Neuronal stem cell (in vitro differentiated cells): Measurements from ENCODE around the gene SLX4IP.

Experiments
- DNase-seq: peaks from one replicate; pipeline ENCODE4 v3.0.0-alpha.2; 2013; ENCODE audit warnings: low spot score
- H2AFZ ChIP-seq: one replicate; pipeline ENCODE4 v1.6.1; 2013; ENCODE audit warnings: mild to moderate bottlenecking, low read length, inconsistent platforms
- H2AK5ac ChIP-seq: 2 replicates; pipeline ENCODE4 v1.6.1; 2013; ENCODE audit warnings: low read depth, mild to moderate bottlenecking, inconsistent platforms, low read length, moderate library complexity, mixed read lengths
- H2BK120ac ChIP-seq: 2 replicates; pipeline ENCODE4 v1.6.1; 2013; ENCODE audit warnings: low read depth, mild to moderate bottlenecking, inconsistent platforms, low read length, moderate library complexity, mixed read lengths
- H2BK12ac ChIP-seq: one replicate; pipeline ENCODE4 v1.6.1; 2013; ENCODE audit warnings: low read length, inconsistent platforms
- H2BK15ac ChIP-seq: 2 replicates; pipeline ENCODE4 v1.6.1; 2013; ENCODE audit warnings: mild to moderate bottlenecking, low read length, inconsistent platforms, mixed read lengths
- H2BK5ac ChIP-seq: one replicate; pipeline ENCODE4 v1.6.1; 2013; ENCODE audit warnings: inconsistent platforms, mild to moderate bottlenecking, low read length, moderate library complexity
- H3K14ac ChIP-seq: one replicate; pipeline ENCODE4 v1.6.1; 2013; ENCODE audit warnings: low read length, inconsistent platforms
- H3K18ac ChIP-seq: 2 replicates; pipeline ENCODE4 v1.6.1; 2013; ENCODE audit warnings: low read length, inconsistent platforms
- H3K23ac ChIP-seq: 2 replicates; pipeline ENCODE4 v1.6.1; 2013; ENCODE audit warnings: low read depth, mild to moderate bottlenecking, mixed read lengths, low read length, inconsistent platforms; ENCODE audit not compliant: poor library complexity
- H3K27ac ChIP-seq: replicated peaks from 3 replicates; pipeline ENCODE4 v1.5.1; 2013; ENCODE audit warnings: low read length, inconsistent platforms
- H3K27me3 ChIP-seq, 3 experiments: 2 replicates each; pipeline ENCODE4 v1.6.1; 2013; ENCODE audit warnings: low read length in 3 of 3, mild to moderate bottlenecking in 2 of 3, inconsistent platforms in 1 of 3, low read depth in 1 of 3, mixed read lengths in 1 of 3, moderate library complexity in 1 of 3; ENCODE audit not compliant: control insufficient read depth in 3 of 3, insufficient read depth in 3 of 3
- H3K36me3 ChIP-seq, 2 donors: replicated peaks in 1 of 2; 2 replicates each; pipeline ENCODE4 v1.6.1; 2013; ENCODE audit warnings: low read length in 2 of 2; ENCODE audit not compliant: control insufficient read depth in 2 of 2, insufficient read depth in 2 of 2
- H3K4ac ChIP-seq: 2 replicates; pipeline ENCODE4 v1.6.1; 2013; ENCODE audit warnings: inconsistent platforms, mild to moderate bottlenecking, low read length, moderate library complexity
- H3K4me1 ChIP-seq, 2 donors: 1 replicate in 1 of 2; 2 replicates in 1 of 2; pipeline ENCODE4 v1.6.1; 2013; ENCODE audit warnings: low read length in 2 of 2, low read depth in 1 of 2; ENCODE audit not compliant: control insufficient read depth in 2 of 2, insufficient read depth in 1 of 2
- H3K4me2 ChIP-seq: one replicate; pipeline ENCODE4 v1.6.1; 2013; ENCODE audit warnings: mild to moderate bottlenecking, low read length, inconsistent platforms; ENCODE audit not compliant: insufficient read depth, poor library complexity, severe bottlenecking
- H3K4me3 ChIP-seq, 2 donors: 2 replicates each; pipeline ENCODE4 v1.5.1; 2013; ENCODE audit warnings: low read length in 2 of 2, mild to moderate bottlenecking in 2 of 2, inconsistent platforms in 1 of 2, moderate library complexity in 1 of 2
- H3K79me1 ChIP-seq: one replicate; pipeline ENCODE4 v1.6.1; 2013; ENCODE audit warnings: low read depth, mild to moderate bottlenecking, inconsistent platforms, low read length, moderate library complexity
- H3K9ac ChIP-seq: one replicate; pipeline ENCODE4 v1.6.1; 2013; ENCODE audit warnings: mild to moderate bottlenecking, low read depth, low read length, inconsistent platforms; ENCODE audit not compliant: poor library complexity
- H3K9me3 ChIP-seq, 2 donors: replicated peaks in 1 of 2; 2 replicates each; pipeline versions ENCODE3 to v1.6.1; 2013; ENCODE audit warnings: low read length in 2 of 2, mild to moderate bottlenecking in 2 of 2, inconsistent platforms in 1 of 2, low read depth in 1 of 2, mixed read lengths in 1 of 2, moderate library complexity in 1 of 2; ENCODE audit not compliant: control insufficient read depth in 2 of 2, insufficient read depth in 1 of 2
- H4K8ac ChIP-seq: one replicate; pipeline ENCODE4 v1.6.1; 2013; ENCODE audit warnings: low read depth, mild to moderate bottlenecking, inconsistent platforms, low read length, moderate library complexity
- H4K91ac ChIP-seq: one replicate; pipeline ENCODE4 v1.6.1; 2013; ENCODE audit warnings: low read length, low read depth, mild to moderate bottlenecking, inconsistent platforms; ENCODE audit not compliant: poor library complexity
- WGBS, 2 donors: extraction: QIAGEN DNeasy Blood & Tissue Kit; methylation state at CpG; one replicate each; pipeline ENCODE4 v1.1.7; 2013; ENCODE audit warnings: missing lambda C conversion rate in 2 of 2, mixed read lengths in 1 of 2; ENCODE audit not compliant: insufficient read length in 2 of 2, insufficient replicate concordance in 1 of 2; ENCODE audit errors: extremely low coverage in 2 of 2; 5-methylcytosine and 5-hydroxymethylcytosine counted together

Gene SLX4IP

DNA sequence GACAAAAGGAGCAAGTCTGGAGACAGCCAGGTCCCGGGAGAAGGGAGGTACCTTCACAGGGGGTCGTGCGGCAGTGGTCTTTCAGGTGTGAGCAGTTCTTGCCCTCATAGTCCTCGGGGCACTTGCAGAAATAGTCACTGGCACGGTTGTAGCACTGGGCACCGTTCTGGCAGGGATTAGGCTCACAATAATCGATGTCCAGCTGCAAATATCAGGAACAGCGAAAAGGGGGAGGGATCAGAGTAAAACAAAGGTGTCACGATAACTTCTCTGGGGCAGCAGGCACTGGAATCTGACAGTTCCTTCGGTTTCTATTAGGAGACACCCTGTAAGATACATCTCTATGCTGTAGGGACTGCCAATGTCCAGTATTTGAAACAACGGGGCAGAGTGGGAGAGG is 212.8 kb downstream of the SLX4IP start:
- WGBS, 2 donors = no CpG with 5 or more reads among the region's 11 CpGs
- Histone ChIP-seq H3K27me3 (no peaks in the 10 kb centered on the region), H3K27ac (no peak overlapping the region), H3K14ac (no peak overlapping the region), H3K9me3 (no peaks in the 10 kb centered on the region), H3K36me3 (peaks cover 86 to 94% of the 10 kb centered on the region in 2 donors), H2BK120ac (no peak overlapping the region), H3K4me2 (no peak overlapping the region), H4K8ac (no peak overlapping the region), H2BK5ac (no peak overlapping the region), H3K4me1 (peaks cover 22 to 47% of the 10 kb centered on the region in 2 donors), H3K18ac (no peak overlapping the region), H3K79me1 (peaks cover 3% of the 10 kb centered on the region), H2BK12ac (no peak overlapping the region), H3K23ac (no peak overlapping the region), H2AFZ (no peak overlapping the region), H3K4ac (no peak overlapping the region), H2BK15ac (no peak overlapping the region), H2AK5ac (no peak overlapping the region), H3K9ac (no peak overlapping the region), H3K4me3 (peak overlapping the region in 1 of 2 donors; percentile 16), H4K91ac (no peak overlapping the region)
- DNase-seq = no peak

DNA sequence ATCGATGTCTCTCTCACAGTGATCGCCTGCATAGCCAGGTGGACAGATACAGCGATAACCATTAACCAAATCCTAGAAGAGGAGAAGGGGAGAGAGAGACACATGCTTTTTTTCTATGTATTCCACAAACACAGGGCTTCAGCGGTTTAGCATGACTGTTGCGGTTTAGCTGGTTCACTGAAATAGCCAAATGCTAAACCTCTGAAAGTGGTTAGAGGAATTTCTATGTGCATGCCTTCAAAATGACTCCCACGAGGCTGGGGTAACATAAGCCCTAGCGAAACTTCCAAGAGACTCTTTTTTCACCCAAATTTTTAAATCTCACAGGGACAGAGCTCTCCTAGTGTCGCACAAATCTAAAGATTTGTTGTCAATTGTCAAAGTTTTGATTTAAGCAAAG is 213.5 kb downstream of the SLX4IP start:
- no peak overlapping the region for H3K14ac ChIP-seq
- no peak overlapping the region for H2BK5ac ChIP-seq
- H3K79me1 ChIP-seq = peaks cover 3% of the 10 kb centered on the region
- no peak overlapping the region for H4K8ac ChIP-seq
- H2AFZ ChIP-seq = no peak overlapping the region
- no peak overlapping the region for H3K4ac ChIP-seq
- no peak for DNase-seq
- H3K4me2 ChIP-seq = no peak overlapping the region
- H2BK12ac ChIP-seq = no peak overlapping the region
- H3K9ac ChIP-seq = no peak overlapping the region
- no peak overlapping the region for H2BK15ac ChIP-seq
- no peak overlapping the region for H2AK5ac ChIP-seq
- no CpG with 5 or more reads among the region's 8 CpGs for WGBS, 2 donors
- H3K9me3 ChIP-seq = no peaks in the 10 kb centered on the region
- H3K23ac ChIP-seq = no peak overlapping the region
- no peak overlapping the region for H3K18ac ChIP-seq
- no peak overlapping the region for H3K27ac ChIP-seq
- no peak overlapping the region for H3K4me3 ChIP-seq
- no peaks in the 10 kb centered on the region for H3K27me3 ChIP-seq
- H2BK120ac ChIP-seq = no peak overlapping the region
- H4K91ac ChIP-seq = no peak overlapping the region
- peaks cover 27 to 54% of the 10 kb centered on the region in 2 donors for H3K4me1 ChIP-seq
- H3K36me3 ChIP-seq = peaks cover 83 to 88% of the 10 kb centered on the region in 2 donors

GRCh38 chr20:10649080-10649796 is 214.1 kb downstream of the SLX4IP start:
- H3K27ac ChIP-seq = no peak overlapping the region
- no peak overlapping the region for H2BK5ac ChIP-seq
- no peak overlapping the region for H4K8ac ChIP-seq
- no peak overlapping the region for H3K4me2 ChIP-seq
- H3K18ac ChIP-seq = no peak overlapping the region
- H3K14ac ChIP-seq = no peak overlapping the region
- H4K91ac ChIP-seq = no peak overlapping the region
- H3K23ac ChIP-seq = no peak overlapping the region
- no peak overlapping the region for H3K4ac ChIP-seq
- no peaks in the 10 kb centered on the region for H3K27me3 ChIP-seq
- no CpG with 5 or more reads among the region's 8 CpGs for WGBS, 2 donors
- H3K4me1 ChIP-seq = peaks cover 32 to 60% of the 10 kb centered on the region in 2 donors
- no peak for DNase-seq
- H2BK15ac ChIP-seq = no peak overlapping the region
- H2AFZ ChIP-seq = no peak overlapping the region
- H2BK120ac ChIP-seq = no peak overlapping the region
- H3K9me3 ChIP-seq = no peaks in the 10 kb centered on the region
- no peak overlapping the region for H2BK12ac ChIP-seq
- peaks cover 3% of the 10 kb centered on the region for H3K79me1 ChIP-seq
- H2AK5ac ChIP-seq = no peak overlapping the region
- H3K36me3 ChIP-seq = peaks cover 80 to 88% of the 10 kb centered on the region in 2 donors
- H3K9ac ChIP-seq = no peak overlapping the region
- H3K4me3 ChIP-seq = no peak overlapping the region

GRCh38 chr20:10649797-10650160 is 214.7 kb downstream of the SLX4IP start:
- no peak overlapping the region for H4K91ac ChIP-seq
- no peak overlapping the region for H2AK5ac ChIP-seq
- no peak overlapping the region for H3K4me2 ChIP-seq
- H2BK15ac ChIP-seq = no peak overlapping the region
- no peak overlapping the region for H3K18ac ChIP-seq
- H2AFZ ChIP-seq = no peak overlapping the region
- WGBS, 2 donors = no CpG with 5 or more reads among the region's 3 CpGs
- H2BK120ac ChIP-seq = no peak overlapping the region
- H3K4ac ChIP-seq = no peak overlapping the region
- no peak overlapping the region for H4K8ac ChIP-seq
- H3K14ac ChIP-seq = no peak overlapping the region
- no peak overlapping the region for H3K27ac ChIP-seq
- no peak overlapping the region for H2BK12ac ChIP-seq
- H3K9me3 ChIP-seq = no peaks in the 10 kb centered on the region
- DNase-seq = no peak
- H3K4me1 ChIP-seq = peaks cover 36 to 62% of the 10 kb centered on the region in 2 donors
- peaks cover 3% of the 10 kb centered on the region for H3K79me1 ChIP-seq
- H3K27me3 ChIP-seq = no peaks in the 10 kb centered on the region
- H3K9ac ChIP-seq = no peak overlapping the region
- H3K23ac ChIP-seq = no peak overlapping the region
- no peak overlapping the region for H2BK5ac ChIP-seq
- peaks cover 79 to 88% of the 10 kb centered on the region in 2 donors for H3K36me3 ChIP-seq
- no peak overlapping the region for H3K4me3 ChIP-seq
